Right renal cortex interstitium (tissue), 3 donors: Measurements from ENCODE around the gene SETBP1. TPM values are rescaled to one million over a fixed set of nuclear protein-coding genes. Genes with fewer than 3 reads are reported as not detected.

ENCODE experiments used
- DNase-seq, 3 donors: peaks; one replicate each; pipeline ENCODE4 v3.0.0-alpha.2; 2013; ENCODE audit warnings: low read depth in 3 of 3, low spot score in 2 of 3
- polyA plus RNA-seq, 3 donors: library from polyadenylated mRNA; unstranded; fragments of 120-200 nt; gene quantifications; one replicate each; pipeline ENCODE4 v1.2.1, GENCODE V29; 2013; ENCODE audit not compliant: insufficient read length in 3 of 3

Gene SETBP1
- polyA plus RNA-seq, 3 donors: 27.5 to 32.4 (median 30.1) TPM

DNA sequence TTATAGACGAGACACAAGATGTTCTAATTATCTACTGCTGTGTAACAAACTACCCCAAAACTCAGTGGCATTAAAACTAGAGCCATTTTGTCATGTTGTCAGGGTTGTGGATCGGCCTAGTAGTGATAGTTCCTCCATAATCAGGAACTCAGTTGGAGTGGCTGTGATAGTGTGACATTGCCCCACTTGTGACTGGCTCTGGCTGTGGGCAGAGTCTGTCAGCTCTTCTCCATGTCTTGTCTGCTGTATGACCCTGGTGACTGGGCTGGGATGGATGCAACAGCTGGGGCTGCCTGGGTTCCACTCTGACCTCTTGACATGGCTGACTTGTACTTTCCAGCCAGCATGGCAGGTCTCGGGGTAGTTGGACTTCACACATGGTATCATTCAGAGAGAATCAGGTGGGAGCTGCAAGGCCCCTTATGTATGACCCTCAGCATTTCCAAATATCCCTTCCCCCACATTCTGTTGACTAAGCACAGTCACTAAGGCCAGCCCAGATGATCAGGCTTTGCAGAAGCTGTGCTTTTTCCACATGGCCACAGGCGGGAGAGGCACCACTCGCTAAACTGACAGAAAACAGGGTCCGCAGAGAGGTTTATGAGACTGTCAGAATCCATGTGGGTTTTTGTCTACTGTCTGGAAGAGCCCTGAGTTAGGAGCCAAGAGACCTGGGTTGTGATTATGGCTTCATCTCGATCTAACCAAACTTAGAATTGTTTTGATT, 50.3 kb downstream of the SETBP1 start:
- no peak for DNase-seq

DNA sequence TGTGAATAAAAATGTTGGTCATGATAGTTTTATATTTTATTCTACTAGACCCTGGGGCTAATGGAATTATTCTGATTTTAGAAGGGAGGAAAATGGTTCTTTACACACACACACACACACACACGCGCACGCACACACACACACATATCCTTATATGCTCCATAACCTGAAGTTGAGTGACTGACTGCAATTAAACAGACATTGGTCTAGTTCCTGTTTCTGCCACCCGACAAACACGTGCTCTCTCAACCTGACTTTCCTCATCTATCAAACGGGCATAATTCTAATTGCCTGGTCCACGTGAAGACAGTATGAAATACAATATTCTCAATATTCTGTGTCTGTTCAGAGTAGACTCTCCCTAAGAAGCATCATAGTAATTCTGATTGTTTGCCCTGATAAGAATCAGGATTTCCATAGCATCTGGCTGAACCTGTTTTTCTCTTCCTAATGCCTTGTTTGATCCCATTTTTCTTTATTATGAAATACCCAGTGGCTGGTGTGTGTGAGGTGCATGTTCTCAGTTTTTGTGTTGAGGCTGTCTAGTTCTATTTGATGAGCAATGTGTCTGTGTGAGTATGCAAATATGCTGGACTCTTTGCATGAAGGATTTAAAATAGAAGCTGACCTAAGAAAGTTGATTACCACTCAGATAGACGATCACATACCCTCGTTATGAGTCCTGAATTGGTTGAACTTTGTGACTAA, 51.0 kb downstream of the SETBP1 start:
- DNase-seq: no peak

DNA sequence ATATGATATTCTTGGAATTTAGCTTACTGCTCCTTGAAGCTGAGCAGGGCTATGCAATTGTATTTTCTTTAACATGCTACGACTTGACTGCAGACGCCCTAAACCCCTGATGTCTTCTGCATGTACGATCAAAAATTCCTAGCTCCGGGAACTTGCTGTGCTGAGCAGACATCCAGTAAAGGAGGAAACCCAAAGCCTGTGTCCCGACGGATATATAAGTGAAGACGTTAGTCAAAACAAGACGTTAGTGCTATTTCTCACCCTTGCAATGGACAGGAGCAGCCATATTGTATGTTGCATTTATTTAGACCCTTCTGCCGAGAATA, 51.5 kb downstream of the SETBP1 start:
- DNase-seq: no peak

DNA sequence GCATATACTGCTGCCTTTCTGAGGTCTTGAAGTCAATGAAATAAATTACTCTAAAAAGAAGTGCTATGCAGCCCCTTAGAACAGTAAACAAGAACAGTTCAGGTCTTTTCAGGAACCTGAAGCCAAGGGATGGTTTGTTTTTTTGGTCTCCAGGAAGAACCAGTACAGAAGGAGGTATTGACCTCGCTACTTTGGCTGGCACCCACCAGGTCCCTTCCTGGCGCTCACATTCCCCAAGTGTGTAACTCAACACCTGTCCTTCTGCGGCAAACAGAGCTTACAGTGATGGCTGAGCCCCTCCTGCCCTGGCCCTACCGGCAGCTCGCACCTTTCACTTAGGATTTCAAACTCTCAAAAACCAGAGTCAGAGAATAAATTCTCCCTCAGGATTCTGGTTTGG, 51.9 kb downstream of the SETBP1 start:
- no peak for DNase-seq

DNA sequence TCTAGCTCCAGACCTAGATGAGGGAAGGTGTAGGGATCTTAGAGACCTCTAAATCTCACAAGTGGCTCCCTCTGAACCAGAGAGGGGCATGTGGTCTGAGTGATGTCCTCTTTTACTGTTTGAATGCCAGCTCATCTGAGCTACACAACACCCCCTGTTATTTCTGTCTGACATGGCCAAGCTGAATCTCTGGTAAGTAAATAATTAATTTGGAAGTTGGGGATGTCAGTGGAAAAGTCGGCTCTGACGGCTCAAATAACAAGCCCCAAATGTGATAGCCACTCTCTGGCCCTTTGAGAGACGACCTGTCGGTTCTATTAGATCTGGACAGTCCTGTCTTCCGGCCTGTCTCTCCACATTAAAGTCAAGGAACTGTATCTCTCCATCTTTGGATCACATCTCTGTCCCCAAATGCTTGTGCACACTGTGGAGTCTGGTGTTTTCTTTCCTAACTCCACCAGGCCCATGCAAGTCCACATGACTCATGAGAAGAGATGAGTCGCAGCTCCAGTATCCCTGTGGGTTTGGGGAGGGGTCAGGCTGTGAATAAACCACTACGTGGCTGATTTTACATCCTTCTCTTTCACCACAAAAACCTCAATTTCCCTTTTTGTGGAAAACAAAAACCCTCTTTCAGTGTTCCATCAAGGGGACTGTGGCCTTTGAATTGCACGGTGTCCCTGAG, 52.5 kb downstream of the SETBP1 start:
- no peak for DNase-seq

DNA sequence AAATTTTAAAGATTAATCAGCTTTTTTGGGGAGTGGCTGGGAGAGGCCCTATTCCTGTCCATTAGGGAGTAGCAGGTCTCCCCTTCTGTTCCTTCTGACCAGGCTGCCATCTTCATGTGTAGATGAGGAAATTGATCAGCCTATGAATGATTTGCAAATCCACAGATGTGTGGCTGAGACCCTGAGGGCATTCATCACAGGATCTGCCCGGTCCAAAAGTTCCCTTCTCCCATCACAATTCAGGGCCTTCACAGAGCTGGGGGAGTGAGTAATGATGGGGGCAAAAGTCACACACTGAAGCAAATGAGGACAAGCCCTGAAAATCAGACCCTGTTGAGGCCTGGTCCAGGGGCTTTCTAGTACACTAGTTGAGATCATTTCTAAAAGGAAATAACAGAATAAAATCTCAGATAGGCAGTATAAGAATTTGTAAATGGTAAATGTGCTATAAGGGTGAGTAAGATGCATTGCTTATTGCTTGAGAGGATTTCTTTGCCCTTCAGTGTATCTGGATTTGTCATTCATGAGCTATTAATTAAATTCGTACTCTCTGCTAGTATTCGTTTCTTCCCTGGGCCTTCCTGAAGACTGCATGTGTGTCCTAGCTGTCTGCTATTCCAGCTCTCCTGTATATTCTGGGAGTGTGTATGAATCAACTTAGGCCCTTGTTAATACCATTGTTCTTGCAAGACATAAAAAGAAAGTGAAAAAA, 53.2 kb downstream of the SETBP1 start:
- no peak for DNase-seq

DNA sequence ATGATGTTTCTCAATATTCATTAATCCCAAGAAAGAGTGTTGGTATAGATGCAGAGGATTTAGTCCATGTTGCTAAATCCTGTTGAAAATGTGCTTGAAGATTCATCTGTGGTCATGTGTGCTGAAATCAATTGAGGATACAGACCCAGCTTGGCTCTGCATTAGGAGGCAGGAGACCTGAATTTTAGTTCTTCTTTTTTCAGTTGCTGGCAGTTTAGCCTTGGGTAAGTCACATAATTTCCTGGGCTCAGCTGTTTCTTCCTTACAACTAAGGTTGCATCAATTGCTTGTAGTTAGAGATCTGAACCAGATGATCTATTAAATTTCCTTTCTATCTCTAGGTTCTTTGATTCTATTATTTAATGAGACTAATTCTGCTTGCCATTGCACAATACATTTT, 54.4 kb downstream of the SETBP1 start:
- DNase-seq: no peak

DNA sequence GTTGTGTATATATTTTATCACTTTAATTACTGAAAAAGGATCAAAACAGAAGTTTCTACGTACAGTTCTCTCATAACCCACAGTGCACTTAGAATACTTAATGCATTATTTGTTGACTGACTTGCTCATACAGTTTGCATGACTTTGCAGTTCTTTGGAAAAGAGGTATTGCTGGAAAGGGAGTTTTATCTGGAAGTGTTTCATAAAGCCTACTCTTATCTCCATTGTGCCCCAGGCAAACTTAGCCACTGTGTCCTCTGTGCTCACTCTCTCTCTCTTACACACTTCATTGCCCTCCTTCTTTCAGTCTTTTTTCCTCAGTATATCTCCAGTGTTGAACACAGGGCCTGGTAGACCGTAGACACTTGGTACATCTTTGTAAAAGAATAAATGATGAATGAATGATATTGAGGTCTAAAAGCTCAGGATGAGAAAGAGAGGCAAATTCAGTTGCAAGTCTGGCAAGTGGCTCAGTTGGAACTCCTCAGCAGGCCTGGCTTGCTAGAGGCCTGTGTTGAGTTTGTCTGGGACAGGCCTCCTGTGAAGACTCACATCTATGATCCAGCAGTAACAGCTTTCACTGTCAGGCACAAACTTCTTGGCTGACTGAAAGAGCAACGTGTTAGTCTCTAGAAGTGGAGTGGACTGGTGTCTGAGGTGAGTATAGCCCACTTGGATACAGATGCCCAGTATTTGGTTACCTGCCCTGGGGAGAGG, 56.1 kb downstream of the SETBP1 start:
- DNase-seq: no peak

DNA sequence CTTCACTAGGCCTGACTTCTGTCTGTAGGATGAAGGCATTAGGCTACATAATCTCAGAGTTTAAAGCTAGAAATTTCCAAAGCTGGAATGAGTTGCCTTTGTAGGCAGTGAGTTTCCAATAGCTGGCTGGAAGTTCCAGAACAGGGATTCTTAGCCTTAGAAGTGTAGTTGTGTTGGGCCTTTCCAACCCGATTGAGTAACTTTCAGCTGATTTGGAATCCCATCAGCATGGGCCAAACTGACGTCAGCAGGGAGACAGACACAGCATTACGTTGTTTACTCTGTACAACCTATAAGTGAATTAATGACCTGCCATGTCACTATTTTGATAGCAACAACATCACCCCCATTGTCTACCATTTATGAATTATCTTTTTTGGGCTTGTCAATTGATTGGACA, 56.9 kb downstream of the SETBP1 start:
- DNase-seq: no peak

DNA sequence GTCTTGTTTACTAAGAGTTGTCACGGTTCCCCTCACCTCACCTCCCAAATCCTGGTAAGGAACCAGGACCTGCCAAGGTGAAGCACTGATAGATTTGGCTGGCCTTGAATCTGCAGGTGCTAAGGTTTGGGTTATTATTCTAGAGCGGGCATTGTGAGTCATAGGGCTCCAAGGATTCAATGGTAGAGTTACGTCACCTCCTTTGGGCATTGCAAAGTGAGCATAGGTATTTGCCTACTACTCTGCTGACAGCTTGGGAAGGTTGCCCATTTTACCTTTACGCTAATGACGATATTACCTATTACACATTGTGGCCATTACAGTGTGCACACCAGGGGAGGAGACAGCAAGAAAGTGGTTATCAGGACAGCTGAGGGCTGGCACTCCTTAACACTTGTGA, 59.3 kb downstream of the SETBP1 start:
- no peak for DNase-seq

DNA sequence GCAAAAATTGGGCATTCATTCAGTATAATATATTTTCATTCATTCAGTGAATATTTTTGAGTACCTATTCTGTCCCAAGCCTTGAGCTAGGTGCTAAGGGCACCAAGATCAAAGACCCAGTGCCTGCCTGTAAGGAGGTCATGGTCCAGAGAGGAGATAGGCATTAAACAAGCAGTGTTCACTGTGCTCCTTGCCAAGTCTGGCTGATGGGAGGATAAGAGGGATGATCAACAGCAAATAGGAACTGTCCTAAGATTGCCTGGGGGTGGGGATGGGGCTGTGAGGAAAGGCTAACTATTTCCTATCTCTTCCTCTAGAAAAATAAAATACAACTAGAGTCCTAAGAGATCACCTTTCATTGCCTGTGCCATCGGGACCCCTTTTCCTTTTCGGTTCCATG, 60.4 kb downstream of the SETBP1 start:
- DNase-seq: no peak

DNA sequence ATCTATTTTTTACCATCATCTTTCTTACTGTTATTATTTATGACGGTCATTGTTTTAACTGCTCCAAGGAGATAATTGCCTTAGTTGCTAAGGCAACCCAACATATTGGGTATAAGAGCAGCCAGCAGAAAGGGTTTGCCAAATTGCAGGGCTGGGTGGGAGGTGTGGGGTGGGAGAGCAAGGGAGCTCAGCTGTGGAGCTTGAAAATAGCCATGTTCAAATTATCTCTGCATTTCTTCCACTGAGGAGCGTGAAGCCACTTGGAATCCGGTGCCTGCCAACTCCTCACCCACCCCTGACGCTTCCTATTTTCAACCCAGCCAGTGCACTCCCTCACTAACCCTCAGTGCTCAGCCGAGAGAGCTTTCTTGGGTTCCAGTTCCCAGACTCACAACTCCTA, 60.8 kb downstream of the SETBP1 start:
- no peak for DNase-seq

DNA sequence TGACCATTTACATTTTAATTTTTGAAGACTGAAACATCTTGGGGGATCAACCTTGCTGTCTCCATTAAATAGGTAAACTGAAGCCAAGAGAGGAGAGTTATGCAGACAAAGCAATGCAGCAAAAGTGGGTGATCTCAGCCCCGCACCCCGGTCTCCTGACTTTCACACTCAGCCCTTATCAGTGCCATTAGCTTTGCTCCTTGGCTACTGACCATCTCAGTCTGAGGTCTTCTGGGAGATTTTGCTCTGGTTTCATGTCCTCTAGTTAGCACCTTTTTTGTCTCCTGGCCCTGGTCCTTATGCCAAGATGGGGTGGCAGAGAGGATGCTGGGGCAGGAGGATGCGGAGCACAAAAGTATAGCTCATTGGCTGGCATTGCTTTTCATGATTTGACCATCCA, 61.4 kb downstream of the SETBP1 start:
- DNase-seq: no peak

DNA sequence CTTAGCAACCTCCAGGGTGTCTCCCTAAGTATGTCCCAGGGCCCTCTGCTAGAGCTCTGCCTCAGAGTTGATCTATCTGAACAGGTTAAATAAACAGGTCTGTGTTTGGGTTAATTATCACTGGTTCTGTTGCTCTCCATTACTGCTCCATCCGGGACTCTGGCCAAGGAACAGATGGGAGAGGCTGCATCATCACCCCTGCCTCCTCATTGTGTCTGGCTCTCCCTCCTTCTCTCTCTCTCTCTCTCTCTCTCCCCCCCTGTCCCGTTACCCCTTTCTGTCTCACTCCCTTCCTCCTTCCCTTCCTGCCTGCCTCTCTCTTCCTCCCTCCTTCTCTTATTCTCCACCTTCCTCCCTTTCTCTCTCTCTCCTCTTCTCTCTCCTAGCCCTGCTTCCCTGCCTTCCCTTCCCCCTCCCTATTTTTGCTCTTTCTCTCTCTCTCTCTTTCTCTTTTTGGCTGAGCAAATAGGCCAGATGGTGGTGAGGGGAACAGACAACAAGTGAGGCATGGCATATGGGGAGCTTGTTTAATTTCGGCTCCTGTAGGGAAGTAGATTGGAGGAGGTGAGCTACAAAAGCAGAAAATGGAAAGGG, 62.1 kb downstream of the SETBP1 start:
- DNase-seq: no peak

DNA sequence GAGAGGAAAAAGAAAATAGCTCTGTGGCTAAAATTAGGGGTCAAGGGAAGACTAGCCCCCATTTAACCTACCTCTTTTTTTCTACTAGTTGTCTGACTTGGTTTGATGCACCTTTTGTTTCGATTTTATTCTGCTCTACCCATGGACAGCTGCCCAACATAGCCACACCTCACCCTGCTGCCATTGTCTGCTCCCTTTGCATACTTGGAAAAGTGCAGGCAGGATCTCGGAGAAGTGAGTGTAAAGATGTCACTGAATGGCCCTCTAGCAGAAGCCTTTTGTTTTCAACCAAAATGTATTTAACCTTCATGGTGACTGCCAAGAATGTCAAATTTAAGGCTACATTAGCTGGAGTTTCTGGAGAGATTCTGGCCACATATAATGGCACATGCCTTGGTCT, 62.9 kb downstream of the SETBP1 start:
- no peak for DNase-seq

DNA sequence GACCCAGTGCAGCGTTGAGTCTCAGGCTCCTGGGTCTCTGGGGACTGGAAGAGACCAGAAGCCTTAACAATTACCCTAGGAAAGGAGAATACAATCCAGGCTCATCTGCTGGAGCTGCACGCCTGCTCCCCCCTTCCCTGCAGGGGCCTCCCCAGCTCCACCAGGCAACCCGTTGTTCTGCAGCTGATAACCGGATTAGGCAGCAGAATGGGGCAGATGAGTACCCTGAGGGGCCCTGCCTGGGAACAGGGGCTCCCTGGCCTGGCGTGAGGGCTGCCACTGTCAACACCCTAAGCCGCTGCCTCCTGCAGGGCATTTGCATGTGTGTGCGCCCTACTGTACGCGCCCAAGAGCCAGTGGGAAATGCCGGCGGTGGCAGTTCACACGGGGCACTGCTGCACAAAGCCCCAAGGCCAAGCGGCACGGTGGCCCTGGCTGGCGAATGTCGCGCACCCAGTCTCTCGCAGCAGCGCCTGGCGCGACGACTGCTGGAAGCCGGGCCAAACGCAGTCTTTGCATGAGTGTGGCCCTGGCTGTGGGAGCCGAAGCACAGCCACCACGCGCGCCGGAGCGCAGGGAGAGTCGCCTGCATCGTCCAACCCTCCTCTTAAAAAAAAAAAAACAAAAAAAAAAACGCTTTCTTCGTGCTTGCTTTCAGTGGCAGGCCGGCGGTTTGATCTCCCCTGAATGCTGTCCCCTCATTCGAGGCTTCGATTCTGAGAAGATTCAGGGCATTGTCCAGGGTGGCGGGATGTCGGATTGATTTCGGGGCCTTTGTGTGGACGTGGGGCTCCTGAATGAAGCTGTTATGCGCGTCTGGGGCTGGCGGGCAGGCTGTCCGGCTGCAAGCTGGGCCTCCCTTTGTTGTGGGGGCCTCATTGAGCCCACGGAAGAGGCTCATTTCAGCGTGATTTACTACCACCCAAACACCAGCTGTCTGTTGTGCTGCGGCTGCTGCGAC, 63.8 kb downstream of the SETBP1 start:
- DNase-seq: no peak

DNA sequence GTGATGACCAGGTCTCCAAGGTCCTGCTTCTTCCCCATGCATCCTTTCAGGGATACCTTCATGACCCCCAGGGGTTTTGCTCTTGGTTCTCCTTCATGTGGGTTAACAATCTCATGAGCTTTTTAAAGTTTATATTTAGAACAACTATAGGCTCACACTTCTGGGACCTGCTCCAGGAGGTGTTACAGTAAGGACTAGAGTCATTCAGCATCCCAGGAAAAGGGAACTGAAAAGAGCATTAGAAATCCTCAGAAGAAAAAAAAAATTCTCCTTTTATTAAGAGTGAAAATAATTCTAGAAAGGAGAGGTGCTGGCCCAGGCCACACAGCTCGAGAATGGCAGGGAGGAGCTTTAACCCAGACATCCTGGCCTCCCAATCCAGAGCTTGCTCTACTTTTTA, 66.5 kb downstream of the SETBP1 start:
- DNase-seq: no peak

DNA sequence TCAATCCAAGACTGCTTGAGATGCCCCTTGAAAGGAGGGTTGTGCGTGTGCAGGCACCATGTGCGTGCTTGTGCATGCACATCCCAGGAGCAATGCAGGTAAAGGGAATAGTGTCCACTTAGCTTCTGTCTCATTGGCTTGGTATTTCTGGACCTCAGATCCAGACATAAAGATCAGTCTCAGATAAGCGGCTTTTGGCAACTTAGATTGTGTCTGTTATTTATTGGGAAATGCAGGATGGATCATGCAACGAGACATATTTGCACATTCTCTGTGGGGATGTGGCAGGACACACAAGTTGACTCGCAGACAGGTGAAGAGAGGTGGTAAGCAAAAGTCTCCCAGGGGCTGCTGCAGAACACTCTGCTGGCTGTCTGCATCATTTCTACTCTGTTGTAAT, 67.9 kb downstream of the SETBP1 start:
- DNase-seq: no peak

DNA sequence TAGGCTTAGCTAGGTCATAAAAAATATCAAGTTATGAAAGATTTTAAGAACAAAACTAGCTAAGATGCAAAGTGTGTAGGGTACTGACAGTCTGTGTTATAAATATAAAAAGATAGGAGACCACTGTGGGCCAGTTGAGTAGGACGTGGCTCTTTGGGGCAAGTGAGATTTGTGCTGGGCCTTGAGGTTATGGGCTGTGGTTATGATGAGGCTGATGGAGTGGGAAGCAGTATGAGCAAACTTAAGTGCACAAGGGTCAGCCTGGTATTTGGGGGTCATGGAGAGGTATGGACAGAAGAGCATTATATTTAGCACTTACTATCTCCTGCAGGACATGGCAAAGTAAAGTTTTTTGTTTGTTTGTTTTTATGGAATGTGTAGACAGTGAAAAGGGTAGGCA, 70.1 kb downstream of the SETBP1 start:
- DNase-seq: no peak
